NCI-H128 (cell line): ENCODE results near the gene BOD1.

Source experiments
- DNase-seq: peaks from one replicate; lab custom pipeline; 2025; ENCODE audit not compliant: unreplicated experiment; lab: John Stamatoyannopoulos, UW

Gene BOD1

DNA sequence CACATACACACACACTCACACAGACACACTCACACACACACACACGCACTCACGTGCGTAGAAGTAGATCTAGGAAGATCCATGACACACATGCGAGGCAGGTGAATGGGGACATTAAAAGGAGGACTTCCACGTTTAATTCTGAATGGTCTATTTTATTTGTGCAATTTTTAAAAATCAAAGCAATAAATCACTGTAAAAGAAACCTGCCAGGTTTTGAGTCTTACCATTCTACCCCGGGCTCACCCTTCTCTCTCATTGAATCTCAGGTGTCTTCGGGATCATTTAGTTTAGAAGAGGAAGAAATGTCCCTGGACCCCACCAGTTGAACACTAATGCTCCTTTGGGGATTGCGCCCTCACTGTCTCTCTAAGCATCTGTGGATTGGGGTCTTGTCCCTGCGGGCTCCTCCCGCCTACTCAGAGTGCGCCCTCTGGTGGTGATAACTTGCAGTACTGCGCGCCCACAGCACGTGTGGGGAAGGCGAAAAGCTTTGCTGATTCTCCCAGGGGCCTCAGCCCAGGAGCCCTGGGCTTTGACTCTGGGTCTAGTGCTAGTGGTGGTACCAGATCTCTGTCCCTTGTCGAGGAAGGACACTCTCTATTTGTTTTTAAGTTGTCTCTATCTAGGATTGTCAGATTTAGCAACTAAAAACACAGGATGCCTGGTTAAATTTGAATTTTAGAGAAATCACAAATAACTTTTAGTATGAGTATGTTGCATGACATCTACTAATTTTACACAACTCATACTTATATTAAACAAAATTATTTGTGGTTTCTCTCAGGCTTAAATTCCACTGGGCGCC is 34.8 kb downstream of the BOD1 start:
- no peak for DNase-seq

GRCh38 chr5:173578947-173579615 is 37.4 kb downstream of the BOD1 start:
- no peak for DNase-seq

DNA sequence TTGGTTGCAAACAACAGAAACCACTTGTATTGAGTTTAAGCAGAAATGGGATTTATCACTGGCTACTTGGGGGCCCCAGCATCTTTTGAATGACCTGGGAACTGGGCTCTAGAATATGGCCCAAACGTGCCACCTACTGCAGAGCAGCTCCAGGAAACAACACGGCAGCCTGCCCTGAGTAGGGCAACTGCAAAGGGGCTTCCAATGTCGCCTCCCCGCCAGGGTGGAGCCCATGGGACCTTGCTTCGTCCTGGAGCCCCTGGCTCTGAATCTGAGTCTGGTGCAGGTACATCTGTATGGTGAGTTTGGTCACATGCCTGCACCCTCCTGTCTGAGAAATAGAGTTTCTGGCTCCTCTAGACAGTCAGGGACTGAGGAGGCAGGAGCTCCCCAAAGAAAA is 38.6 kb downstream of the BOD1 start:
- DNase-seq: no peak

DNA sequence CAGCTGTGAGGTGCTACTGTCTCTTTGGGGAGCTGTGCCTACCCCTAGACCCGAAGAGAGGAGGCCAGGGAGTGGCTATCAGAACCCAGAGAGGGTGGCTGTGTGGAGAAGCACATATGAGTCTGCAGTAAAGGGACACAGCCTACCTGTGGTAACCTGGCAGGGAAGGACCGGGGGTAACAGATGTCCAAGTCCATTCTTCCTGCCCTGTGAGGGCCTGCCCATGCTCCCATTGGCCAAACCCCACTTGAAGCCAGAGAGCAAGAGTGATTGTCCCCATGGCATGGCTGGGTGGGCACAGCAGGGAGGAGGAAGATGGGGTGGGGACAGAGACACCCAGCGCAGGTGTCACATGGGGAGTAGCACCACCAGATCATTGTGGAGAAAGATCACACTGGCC is 39.3 kb downstream of the BOD1 start:
- DNase-seq: no peak

DNA sequence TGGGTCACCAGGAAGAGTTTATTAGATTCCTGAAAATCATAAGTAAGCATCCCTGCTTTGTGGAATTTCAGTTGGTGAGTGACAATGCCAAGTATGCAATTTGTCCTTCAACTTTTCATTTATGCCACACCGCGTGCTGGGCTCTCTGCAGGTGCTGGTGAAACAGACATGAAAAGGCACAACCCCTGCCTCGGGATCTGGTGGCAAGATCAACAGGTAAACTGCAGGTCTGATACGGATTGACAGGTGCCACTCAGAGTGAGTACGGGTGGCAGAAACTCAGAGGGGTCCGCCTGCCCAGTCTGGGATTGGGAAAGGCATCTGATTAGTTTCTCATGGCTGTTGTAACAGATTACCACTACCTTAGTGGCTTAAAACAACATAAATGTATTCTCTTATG is 40.5 kb downstream of the BOD1 start:
- DNase-seq: no peak

GRCh38 chr5:173574983-173575382 is 41.5 kb downstream of the BOD1 start:
- DNase-seq: no peak

DNA sequence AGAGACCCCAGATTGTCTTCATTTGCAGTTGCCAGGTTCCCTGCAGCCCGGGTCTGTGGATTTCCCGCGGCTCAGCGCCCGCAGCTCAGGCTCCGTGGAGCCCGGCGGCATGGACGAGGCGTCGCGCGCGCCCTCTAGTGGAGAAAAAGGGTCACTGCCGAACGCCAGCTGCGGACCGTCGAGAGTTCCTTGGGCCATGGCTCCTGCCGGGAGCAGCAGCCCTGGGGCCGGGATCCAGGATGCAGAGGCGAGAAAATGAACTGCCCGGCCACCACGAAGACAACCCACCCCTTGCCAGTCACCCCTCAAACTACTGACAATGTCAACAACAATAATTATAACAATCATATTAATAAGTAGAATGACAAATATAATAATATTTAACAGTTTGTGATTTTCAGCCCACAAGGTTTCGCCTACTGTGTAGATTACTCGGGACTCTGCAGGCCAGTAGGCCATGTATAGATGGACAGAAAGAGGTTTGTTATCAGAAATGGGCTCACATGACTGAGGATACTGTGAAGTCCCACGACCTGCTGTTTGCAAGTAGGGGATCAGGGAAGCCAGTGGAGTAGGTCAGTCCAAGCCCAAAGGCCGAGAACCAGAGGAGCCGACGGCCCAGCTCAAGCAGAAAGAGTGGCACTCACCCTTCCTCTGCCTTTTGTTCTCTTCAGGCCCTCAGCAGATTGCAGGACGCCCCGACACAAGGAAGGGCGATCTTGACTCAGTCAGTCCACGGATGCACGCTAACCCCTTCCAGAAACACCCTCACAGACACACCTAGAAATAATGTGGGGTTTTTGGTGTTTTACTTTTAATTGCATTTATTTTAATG is 43.1 kb downstream of the BOD1 start:
- DNase-seq: no peak

GRCh38 chr5:173572431-173573125 is 43.9 kb downstream of the BOD1 start:
- DNase-seq: no peak

- DNase-seq: no peak
These were observed 45.9 kb downstream of the BOD1 start for GRCh38 chr5:173570321-173571090.

GRCh38 chr5:173568703-173569102 is 47.7 kb downstream of the BOD1 start:
- DNase-seq: no peak

- DNase-seq: no peak
These were observed 48.3 kb downstream of the BOD1 start for GRCh38 chr5:173568128-173568527.

DNA sequence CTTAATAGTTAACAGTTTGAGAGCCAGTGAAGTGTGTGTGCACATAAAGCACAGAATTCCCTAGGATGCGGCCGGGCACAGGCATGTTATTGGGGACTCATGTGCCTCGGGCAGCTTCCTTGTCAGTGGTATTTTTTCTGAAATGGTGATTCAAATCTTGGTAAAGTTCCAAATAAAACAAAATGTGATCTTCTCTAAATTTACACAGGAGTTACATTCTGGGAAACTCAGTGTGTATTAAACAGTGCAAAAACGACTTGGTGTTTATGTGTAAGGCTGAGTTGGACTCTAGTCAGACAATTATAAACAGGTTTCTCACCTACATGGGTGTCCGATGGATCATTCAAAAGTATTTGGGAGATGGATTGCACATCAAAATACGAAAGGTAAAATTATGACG is 48.9 kb downstream of the BOD1 start:
- DNase-seq: no peak

- no peak for DNase-seq
These were observed 50.9 kb downstream of the BOD1 start for GRCh38 chr5:173565491-173566072.

DNA sequence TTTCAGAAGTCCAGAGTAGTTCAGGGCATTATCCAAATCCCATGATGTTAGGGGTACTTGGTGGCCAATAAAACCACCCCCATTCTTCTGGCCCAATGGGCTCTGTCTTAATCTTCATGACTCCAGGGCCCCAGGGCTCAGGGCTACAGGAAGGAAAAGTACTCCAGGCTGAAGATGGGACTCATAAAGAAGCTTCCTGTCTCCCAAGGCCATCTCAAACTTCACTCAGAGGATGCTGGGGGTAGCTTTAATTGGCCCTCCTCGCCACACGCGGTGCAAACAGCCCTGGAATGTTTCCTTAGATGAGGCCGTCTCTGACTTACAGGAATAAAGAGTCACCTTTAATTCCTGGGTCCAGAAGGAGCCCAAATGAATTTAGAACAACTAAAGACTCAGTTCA is 52.3 kb downstream of the BOD1 start:
- DNase-seq: no peak

- DNase-seq: no peak
These were observed 53.2 kb downstream of the BOD1 start for GRCh38 chr5:173563246-173563645.

- DNase-seq: no peak
These were observed 54.0 kb downstream of the BOD1 start for GRCh38 chr5:173562451-173562850.
